GM21576 (cell line): ENCODE results near the gene PGBD1.
"Not testable (repeated sequence)": the region's sequence is repeated elsewhere in the genome, so short reads cannot be mapped to it uniquely, and the experiment has no call there.

Experiments
- ATAC-seq: cut with Tn5 transposase; IDR thresholded peaks from one replicate; pipeline ENCODE4 v1.9.1; 2021; ENCODE audit warnings: mild to moderate bottlenecking, moderate library complexity; ENCODE audit not compliant: unreplicated experiment

Gene PGBD1

DNA sequence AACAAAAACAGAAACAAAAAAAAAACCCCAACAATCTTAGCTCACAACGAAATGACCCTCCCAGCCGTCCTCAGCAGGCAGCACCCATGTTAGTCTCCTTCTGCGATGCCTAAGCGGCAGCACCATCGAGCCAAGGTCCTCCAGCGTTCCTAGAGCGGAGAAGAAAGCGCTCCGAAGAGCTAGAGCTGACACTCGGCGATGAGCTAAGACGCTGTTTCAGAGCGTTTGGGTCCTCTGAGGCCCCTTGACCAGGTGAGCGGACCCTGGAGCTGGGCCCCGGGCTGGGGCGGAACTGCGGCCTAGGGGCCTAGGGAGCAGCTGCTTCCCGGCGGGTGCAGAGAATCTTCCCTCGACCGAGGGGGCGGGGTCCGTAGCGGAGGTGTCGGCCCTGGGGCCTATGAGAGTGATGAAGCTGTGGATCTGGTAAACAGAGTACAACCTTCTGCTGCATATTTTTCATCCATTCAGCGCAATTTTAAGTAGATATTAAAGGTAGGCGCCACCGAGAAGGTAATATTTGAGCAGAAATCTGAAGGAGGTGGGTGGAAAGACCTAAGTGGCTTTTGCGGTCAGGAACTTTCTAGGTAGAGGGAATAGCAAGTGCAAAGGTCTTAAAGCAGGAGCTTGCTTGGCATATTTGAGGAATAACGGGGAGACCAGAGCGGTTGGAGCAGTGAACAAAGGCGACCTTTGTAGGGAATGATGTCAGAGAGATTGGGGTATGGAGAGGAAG, 14.2 kb upstream of the PGBD1 start, which contains the start of gene ZSCAN26:
ZSCAN26 (plus strand) TSS at position 182 of the 733 bp plus-strand sequence. CDS start 4,777 bp downstream, outside the sequence.
- peak; percentile 87 for ATAC-seq

- ATAC-seq: no peak
These were observed 13.7 kb upstream of the PGBD1 start for GRCh38 chr6:28267695-28268059.

- ATAC-seq: no peak
These were observed 11.9 kb upstream of the PGBD1 start for GRCh38 chr6:28269492-28269891.

DNA sequence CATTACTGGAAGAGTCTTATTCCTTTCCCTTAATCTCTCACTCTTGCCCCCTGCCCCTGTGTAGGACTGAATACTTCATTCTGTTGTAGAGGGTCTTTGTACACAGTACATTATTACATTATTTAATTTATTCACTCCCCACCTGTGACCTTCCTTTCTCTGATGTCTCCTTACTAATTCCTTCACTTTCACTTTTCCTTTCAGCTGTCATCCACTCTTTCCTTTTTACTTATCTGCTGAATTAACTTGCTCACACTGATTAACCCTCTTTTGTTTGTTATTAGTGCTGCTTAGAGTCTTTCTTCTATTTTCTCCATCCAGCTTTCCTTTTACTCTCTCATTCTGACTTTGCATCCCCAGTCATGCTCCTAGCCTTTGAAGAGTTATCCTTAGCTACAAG, 6.5 kb upstream of the PGBD1 start:
- ATAC-seq: no peak

- no peak for ATAC-seq
These were observed 3.6 kb upstream of the PGBD1 start for GRCh38 chr6:28277746-28278145.

GRCh38 chr6:28280595-28281287, 631 bp upstream of the PGBD1 start:
- ATAC-seq: no peak

GRCh38 chr6:28282926-28283325, 1.6 kb downstream of the PGBD1 start:
- ATAC-seq: no peak

DNA sequence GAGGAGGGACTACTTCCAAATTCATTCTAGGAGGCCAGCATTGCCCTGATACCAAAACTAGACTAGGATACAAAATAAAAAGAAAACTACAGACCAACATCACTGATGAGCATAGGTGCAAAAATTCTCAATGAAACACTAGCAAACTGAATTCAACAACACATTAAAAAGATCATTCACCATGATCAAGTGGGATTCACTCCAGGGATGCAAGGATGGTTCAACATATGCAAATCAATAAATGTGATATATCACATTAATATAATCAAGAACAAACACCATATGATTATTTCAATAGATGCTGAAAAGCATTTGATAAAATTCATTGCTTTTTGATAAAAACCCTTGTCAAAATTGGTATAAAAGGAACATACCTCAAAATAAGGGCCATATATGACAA, 10.2 kb downstream of the PGBD1 start:
- ATAC-seq: no peak

DNA sequence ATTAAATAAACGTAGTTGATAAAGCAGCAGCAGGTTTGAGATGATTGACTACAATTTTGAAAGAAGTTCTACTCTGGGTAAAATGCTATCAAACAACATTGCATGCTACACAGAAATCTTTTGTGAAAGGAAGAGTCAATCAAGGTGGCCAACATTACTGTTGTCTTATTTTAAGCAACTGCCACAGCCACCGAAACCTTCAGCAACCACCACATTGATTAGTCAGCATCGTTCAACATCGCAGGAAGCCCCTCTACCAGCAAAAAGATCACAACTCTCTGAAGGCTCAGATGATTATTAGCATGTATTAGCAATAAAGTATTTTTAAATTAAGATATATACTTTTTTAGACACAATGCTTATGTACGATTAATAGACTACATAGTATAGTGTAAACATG, 14.0 kb downstream of the PGBD1 start:
- no peak for ATAC-seq

DNA sequence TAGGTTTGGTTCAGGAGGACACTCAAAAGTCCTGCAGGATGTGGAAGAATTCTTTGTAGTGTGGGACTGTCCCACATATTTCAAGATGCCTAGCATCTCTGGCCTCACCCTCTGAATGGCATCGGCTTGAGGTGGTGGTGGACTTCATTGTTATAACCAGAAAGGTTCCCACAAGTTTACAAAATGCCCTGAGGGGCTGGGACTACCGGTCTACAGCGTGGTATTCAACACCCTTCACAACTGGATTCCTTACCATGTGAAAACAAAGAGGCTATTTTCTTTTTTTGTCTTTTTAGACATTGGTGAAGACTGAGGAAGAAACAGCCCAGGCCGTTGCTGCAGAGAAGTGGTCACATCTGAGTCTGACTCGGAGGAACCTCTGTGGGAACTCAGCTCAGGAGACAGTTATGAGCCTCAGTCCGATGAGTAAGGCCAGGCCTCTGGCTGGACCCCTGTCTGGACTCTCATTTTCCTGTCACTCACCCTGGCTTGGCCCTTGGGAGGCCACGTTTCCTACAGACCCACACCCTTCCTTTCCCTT, 15.2 kb downstream of the PGBD1 start:
- ATAC-seq: no peak

- ATAC-seq: peak; percentile 82
These were observed 22.2 kb downstream of the PGBD1 start for GRCh38 chr6:28303570-28303969.

- ATAC-seq: not testable (repeated sequence)
These were observed 25.0 kb downstream of the PGBD1 start for GRCh38 chr6:28306363-28306762.

DNA sequence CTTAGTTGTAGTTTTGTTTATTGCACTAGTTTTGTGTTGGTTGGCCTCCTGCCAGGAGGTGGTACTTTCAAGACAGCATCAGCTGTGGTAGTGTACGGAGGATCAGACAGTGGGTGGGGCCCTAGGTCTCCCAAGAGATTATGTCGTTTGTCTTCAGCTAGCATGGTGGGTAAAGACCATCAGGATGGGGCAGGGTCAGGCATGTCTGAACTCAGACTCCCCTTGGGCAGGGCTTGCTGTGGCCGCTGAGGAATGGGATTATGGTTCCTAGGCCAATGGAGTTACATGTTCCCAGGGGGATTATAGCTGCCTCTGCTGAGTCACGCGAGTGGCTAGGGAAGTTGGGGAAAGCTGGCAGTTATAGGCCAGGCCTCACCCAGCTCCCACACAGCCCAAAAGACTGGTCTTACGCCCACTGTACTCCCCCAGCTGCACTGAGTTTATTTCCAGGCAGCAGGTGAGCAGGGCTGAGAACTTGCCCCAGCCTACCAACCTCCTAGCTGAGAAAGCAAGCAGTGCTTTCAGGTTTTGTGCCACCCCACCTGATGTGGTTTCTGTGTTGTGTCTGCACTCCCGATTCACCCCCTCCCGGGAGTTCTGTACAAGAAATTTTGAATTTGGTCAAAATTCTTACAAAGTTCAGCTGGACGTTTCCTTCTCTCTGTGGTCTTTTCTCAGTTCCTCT, 29.9 kb downstream of the PGBD1 start:
- ATAC-seq: no peak

GRCh38 chr6:28312939-28313338, 31.6 kb downstream of the PGBD1 start:
- ATAC-seq: no peak

DNA sequence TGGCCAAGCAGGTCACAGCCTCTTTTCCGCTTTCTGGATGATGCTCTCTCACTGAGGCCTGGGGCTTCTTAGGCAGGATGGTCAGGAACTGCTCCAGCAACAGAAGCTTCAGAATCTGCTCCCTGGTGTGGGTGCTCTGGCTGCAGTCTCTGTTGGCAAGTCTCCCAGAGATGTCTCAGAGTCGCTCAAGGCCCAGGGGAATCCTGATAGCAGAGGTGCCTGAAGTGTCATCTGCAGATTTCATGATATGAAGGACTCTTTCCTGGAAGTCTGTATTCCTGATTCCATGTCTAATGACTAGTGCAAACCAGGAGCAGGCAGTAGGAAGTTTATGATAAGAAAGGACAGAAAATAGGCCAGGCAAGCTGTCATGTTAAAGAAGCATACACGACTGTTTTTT, 34.3 kb downstream of the PGBD1 start:
- no peak for ATAC-seq

DNA sequence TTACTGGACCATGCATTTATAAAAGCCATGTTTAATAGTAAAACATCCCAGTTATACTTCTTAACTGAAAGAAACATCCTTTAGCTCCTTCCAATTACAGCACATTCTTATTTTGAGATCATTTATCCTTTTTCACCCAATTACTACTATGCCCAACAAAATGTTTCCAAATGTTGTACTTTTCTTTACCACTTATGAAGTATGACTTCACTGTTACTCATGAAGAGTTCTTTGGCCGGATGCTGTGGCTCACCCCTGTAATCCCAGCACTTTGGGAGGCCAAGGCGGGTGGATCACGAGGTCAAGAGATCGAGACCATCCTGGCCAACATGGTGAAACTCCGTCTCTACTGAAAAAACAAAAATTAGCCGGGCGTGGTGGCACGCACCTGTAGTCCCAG, 36.5 kb downstream of the PGBD1 start:
- not testable (repeated sequence) for ATAC-seq

GRCh38 chr6:28322661-28323060, 41.3 kb downstream of the PGBD1 start:
- no peak for ATAC-seq

DNA sequence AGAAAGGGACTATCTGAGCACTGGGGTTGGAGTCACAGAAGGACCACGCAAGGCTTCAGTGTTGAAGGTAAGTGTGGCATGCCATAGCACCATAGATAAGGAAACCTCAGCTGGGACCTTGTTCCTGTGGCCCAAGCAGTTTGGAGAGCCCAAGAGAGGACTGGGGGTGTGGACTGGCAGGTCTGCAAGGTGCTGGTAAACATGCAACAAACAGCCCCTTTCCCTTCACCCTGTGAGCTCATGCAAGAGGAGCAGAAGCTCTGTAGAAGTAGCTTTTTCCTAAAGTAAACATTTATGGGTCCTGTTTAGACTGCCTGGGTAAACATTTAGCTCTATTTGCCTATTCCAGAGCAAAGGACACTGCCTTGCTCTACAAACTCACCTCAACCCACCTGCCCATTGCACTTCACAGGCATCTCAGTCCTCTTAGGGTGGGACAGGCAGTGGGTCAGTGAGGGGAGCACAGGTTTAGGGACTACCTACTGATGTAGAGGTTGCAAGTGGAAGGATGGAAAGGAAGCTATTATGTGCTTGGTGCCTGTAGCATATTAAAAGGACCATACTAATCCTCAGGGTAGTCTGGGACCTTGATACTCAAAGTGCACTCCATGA, 42.5 kb downstream of the PGBD1 start:
- no peak for ATAC-seq

GRCh38 chr6:28326371-28326948, 45.1 kb downstream of the PGBD1 start:
- ATAC-seq: no peak

DNA sequence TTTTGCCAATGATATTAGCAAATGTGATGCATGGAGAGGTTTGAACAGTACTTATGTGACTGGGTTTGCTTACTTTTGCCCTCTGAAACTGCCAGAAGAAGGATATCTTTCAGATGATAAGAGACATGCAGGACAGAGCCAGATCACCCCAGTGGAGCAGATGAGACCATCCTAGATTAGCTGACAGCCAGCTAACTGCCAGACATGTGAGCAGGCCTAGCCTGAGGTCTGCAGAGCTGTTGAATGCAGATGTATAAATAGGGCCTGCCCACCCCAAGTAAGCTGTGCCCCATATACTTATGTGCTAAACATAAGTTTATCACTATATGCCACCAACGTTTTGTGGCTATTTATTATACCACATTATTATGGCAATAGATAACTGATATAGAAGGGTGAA, 48.7 kb downstream of the PGBD1 start:
- no peak for ATAC-seq

- ATAC-seq: no peak
These were observed 51.7 kb downstream of the PGBD1 start for GRCh38 chr6:28333047-28333446.
